Measurements from ENCODE around the gene DCTPP1.
A peak's percentile ranks its signal among the peaks of the same experiment; 100 is the strongest.

DCTPP1 gene

GRCh38 chr16:30445408-30446202, 15.8 kb upstream of the DCTPP1 start, which contains the start of gene SEPHS2 (continued):
- TF ChIP-seq, protein P1, sequence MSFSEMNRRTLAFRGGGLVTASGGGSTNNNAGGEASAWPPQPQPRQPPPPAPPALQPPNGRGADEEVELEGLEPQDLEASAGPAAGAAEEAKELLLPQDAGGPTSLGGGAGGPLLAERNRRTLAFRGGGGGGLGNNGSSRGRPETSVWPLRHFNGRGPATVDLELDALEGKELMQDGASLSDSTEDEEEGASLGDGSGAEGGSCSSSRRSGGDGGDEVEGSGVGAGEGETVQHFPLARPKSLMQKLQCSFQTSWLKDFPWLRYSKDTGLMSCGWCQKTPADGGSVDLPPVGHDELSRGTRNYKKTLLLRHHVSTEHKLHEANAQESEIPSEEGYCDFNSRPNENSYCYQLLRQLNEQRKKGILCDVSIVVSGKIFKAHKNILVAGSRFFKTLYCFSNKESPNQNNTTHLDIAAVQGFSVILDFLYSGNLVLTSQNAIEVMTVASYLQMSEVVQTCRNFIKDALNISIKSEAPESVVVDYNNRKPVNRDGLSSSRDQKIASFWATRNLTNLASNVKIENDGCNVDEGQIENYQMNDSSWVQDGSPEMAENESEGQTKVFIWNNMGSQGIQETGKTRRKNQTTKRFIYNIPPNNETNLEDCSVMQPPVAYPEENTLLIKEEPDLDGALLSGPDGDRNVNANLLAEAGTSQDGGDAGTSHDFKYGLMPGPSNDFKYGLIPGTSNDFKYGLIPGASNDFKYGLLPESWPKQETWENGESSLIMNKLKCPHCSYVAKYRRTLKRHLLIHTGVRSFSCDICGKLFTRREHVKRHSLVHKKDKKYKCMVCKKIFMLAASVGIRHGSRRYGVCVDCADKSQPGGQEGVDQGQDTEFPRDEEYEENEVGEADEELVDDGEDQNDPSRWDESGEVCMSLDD (tag by site-specific recombination; IDR thresholded peaks at IDR 0.05), result no peak
- TF ChIP-seq ZNF366 (tag by site-specific recombination; conservative IDR thresholded peaks at IDR 0.05) (peak; percentile 60), YY2 (tag by site-specific recombination; IDR thresholded peaks at IDR 0.05) (peak; percentile 72), BCL11A (tag by site-specific recombination; IDR thresholded peaks at IDR 0.05; ENCODE audit: low read depth) (0 out of 2 replicates have a peak, but pooled peaks have one; percentile 21), KLF9 (tag by site-specific recombination; IDR thresholded peaks at IDR 0.05; ENCODE audit: low read depth) (no peak), ZNF121 (tag by site-specific recombination; IDR thresholded peaks at IDR 0.05) (peak; percentile 48; the same call in 1 of the 2 replicates), ZNF488 (tag by site-specific recombination; IDR thresholded peaks at IDR 0.05) (no peak), ZNF639 (tag by site-specific recombination; IDR thresholded peaks at IDR 0.05) (peak; percentile 29; the same call in 1 of the 2 replicates), ZNF626 (tag by site-specific recombination; IDR thresholded peaks at IDR 0.05) (no peak; the same call in 1 of the 2 replicates), ZNF426 (tag by site-specific recombination; IDR thresholded peaks at IDR 0.05) (no peak), ZNF677 (tag by site-specific recombination; IDR thresholded peaks at IDR 0.05) (0 out of 2 replicates have a peak, but pooled peaks have one; percentile 42), ZNF404 (tag by site-specific recombination; IDR thresholded peaks at IDR 0.05) (no peak), SETDB1 (IDR thresholded peaks at IDR 0.05; ENCODE audit: insufficient read length, low read length) (peak; percentile 81), ZNF302 (tag by site-specific recombination; IDR thresholded peaks at IDR 0.05; ENCODE audit: low read depth) (no peak), ZBTB7A (tag by site-specific recombination; IDR thresholded peaks at IDR 0.05; ENCODE audit: low read depth) (no peak), ZNF623 (tag by site-specific recombination; IDR thresholded peaks at IDR 0.05) (no peak), ZBTB26 (tag by site-specific recombination; optimal IDR thresholded peaks at IDR 0.05) (peak; percentile 34), ZNF600 (tag by site-specific recombination; IDR thresholded peaks at IDR 0.05) (no peak; the same call in 1 of the 2 replicates), ZNF174 (tag by site-specific recombination; IDR thresholded peaks at IDR 0.05) (no peak), ZBTB20 (tag by site-specific recombination; IDR thresholded peaks at IDR 0.05) (peak; percentile 58), EGR2 (tag by site-specific recombination; IDR thresholded peaks at IDR 0.05; ENCODE audit: low read depth) (peak; percentile 81)
- TF ChIP-seq, protein P2, sequence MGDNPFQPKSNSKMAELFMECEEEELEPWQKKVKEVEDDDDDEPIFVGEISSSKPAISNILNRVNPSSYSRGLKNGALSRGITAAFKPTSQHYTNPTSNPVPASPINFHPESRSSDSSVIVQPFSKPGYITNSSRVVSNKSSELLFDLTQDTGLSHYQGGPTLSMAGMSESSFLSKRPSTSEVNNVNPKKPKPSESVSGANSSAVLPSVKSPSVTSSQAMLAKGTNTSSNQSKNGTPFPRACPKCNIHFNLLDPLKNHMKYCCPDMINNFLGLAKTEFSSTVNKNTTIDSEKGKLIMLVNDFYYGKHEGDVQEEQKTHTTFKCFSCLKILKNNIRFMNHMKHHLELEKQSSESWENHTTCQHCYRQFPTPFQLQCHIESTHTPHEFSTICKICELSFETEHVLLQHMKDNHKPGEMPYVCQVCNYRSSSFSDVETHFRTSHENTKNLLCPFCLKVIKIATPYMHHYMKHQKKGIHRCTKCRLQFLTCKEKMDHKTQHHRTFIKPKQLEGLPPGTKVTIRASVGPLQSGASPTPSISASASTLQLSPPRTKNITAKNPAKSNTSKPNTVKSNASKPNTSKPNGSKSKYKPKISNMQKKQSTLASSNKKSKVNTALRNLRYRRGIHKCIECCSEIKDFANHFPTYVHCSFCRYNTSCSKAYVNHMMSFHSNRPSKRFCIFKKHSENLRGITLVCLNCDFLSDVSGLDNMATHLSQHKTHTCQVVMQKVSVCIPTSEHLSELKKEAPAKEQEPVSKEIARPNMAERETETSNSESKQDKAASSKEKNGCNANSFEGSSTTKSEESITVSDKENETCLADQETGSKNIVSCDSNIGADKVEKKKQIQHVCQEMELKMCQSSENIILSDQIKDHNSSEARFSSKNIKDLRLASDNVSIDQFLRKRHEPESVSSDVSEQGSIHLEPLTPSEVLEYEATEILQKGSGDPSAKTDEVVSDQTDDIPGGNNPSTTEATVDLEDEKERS (tag by site-specific recombination; IDR thresholded peaks at IDR 0.05), result no peak
- TF ChIP-seq, protein P3, sequence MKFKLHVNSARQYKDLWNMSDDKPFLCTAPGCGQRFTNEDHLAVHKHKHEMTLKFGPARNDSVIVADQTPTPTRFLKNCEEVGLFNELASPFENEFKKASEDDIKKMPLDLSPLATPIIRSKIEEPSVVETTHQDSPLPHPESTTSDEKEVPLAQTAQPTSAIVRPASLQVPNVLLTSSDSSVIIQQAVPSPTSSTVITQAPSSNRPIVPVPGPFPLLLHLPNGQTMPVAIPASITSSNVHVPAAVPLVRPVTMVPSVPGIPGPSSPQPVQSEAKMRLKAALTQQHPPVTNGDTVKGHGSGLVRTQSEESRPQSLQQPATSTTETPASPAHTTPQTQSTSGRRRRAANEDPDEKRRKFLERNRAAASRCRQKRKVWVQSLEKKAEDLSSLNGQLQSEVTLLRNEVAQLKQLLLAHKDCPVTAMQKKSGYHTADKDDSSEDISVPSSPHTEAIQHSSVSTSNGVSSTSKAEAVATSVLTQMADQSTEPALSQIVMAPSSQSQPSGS (tag by site-specific recombination; IDR thresholded peaks at IDR 0.05; ENCODE audit: low read depth), result no peak; the same call in 1 of the 2 replicates
